ENCODE data around the gene C16orf74. TPM values are rescaled to one million over a fixed set of nuclear protein-coding genes. Genes with fewer than 3 reads are reported as not detected.

C16orf74 gene
- 11.3 to 17.5 TPM (median 15.4 TPM) in 5 replicates for total RNA-seq (2022; extraction: Qiagen RNA extraction)

GRCh38 chr16:85750827-85751697 lies at the start of gene C16orf74:
Gene C16orf74 (minus strand): TSS chr16:85751096. CDS start chr16:85735217, 15,879 bp downstream.

GRCh38 chr16:85799497-85800320 lies 48.8 kb upstream of the C16orf74 start, which contains the start of the genes COX4I1 and EMC8:
Gene COX4I1 (plus strand): TSS chr16:85799695. CDS start chr16:85801206, 1,511 bp downstream.
Gene EMC8 (minus strand): TSS chr16:85799544. CDS start chr16:85799295, 249 bp downstream.

DNA sequence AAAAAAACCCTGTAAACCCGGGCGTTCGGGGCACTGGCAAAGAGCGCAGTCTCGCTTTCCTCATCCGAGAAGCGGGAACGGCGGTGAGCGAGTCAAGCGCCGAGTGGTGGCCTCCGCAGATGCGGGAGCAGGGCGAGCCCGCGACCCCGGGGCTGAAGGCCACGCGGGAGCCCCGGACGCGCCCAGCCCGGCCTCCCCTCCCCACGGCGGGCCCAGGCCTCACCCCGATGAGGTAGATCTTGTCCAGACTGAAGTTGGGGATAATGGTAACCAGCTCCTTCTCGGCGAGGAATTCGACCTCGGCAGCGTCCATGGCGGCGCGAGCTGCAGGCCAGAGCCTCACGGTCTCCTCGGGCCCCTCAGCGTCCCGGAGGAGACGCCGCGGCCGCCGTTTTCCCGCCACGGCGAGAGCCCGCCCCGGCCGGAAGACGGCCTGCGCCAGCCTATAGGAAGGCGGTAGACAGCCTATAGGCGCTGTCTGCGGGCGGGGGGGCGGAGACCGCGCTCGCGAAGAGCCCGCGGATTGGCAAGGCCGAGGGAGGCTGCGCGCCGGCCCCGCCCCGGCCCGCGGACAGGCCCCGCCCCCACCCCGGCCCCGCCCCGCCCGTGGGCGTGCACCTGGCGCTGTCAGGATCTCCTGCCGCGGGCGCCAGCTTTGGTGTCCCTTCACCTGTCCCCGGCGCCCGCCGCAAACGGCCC lies 62.2 kb downstream of the C16orf74 start, which contains the start of gene GINS2:
GINS2 (minus strand) TSS at position 369 of the 699 bp plus-strand sequence; CDS start at position 313, 56 bp downstream.

Other genes with a start within 250 kb of the C16orf74 start
- 19.4 to 22.1 TPM (median 21.7 TPM) in 5 replicates for gene GSE1, start 137.8 kb downstream of the C16orf74 start, total RNA-seq (2022; extraction: Qiagen RNA extraction)
- 28.6 to 33.5 TPM (median 30.3 TPM) in 5 replicates for gene GINS2, start 62.1 kb downstream of the C16orf74 start, total RNA-seq (2022; extraction: Qiagen RNA extraction)
- gene EMC8, start 48.4 kb upstream of the C16orf74 start, total RNA-seq (2022; extraction: Qiagen RNA extraction), result 53.6 to 77.8 TPM (median 67.4 TPM) in 5 replicates
- 723 to 837 TPM (median 797 TPM) in 5 replicates for gene COX4I1, start 48.6 kb upstream of the C16orf74 start, total RNA-seq (2022; extraction: Qiagen RNA extraction)
- 0.33 to 0.68 TPM (median 0.53 TPM) in 5 replicates for gene IRF8, start 148.1 kb upstream of the C16orf74 start, total RNA-seq (2022; extraction: Qiagen RNA extraction)

Data from A549 treated with Hydrocortisone at 1 μM for 4 hours (cell line).